K562 (cell line): ENCODE results near the gene L3MBTL1. TPM values are rescaled to one million over a fixed set of nuclear protein-coding genes. Genes with fewer than 3 reads are reported as not detected.

ENCODE experiments used
- ATAC-seq: fragments of 200-7000 bp; cut with Tn5 transposase; 3 replicates; pipeline ENCODE4 v1.9.1; 2020; ENCODE audit warnings: moderate library complexity
- BruUV-seq: library from RNA; stranded (reverse); fragments of 400-500 nt; replicated peaks from 2 replicates; lab custom pipeline; 2021; lab: Mats Ljungman, UMichigan
- CTCF ChIA-PET: fragments of 300-600 bp; formaldehyde crosslinking; extraction: SDS; loops from one replicate; lab custom pipeline; 2021; ENCODE audit warnings: low intra/inter-chr PET ratio; lab: Yijun Ruan, JAX
- POLR2A ChIA-PET: fragments of 300-600, 350-650 bp; sonication (Branson Sonifier 250); formaldehyde crosslinking; extraction: SDS; loops from one replicate; lab custom pipeline; 2021; ENCODE audit warnings: antibody characterized with exemption, inconsistent platforms; lab: Yijun Ruan, JAX
- DNase-seq, 4 experiments: peaks; one replicate each; pipeline versions ENCODE4 v3.0.0 to v3.0.0-alpha.2; 2011 to 2018; ENCODE audit warnings: low spot score in 3 of 4, mixed read lengths in 3 of 4; ENCODE audit errors: extremely low read depth in 1 of 4
- FAIRE-seq: peaks from 2 replicates; lab custom pipeline; 2011; peaks lifted over from hg19 to GRCh38; lab: Jason Lieb, UNC
- H2AFZ ChIP-seq: 2 replicates; pipeline ENCODE4 v1.6.0; 2011; ENCODE audit warnings: low read depth, low read length, control low read depth, inconsistent platforms
- H3K27ac ChIP-seq: fragments of 200-600 bp; 3 replicates; pipeline ENCODE4 v1.8.0; 2011; ENCODE audit warnings: low read depth, mild to moderate bottlenecking, control low read depth, inconsistent platforms, low read length, moderate library complexity, mixed read lengths; ENCODE audit errors: extremely low read depth
- H3K27me3 ChIP-seq, 2 experiments: fragments of 300-600 bp in 1 of 2; 2 replicates in 1 of 2; 3 replicates in 1 of 2; pipeline versions ENCODE4 v1.6.0 to v1.8.0; 2011; ENCODE audit warnings: inconsistent platforms in 2 of 2, low read length in 2 of 2, mild to moderate bottlenecking in 1 of 2, mixed read lengths in 1 of 2, moderate library complexity in 1 of 2; ENCODE audit not compliant: control insufficient read depth in 2 of 2, insufficient read depth in 2 of 2
- H3K36me3 ChIP-seq: fragments of 300-600 bp; 3 replicates; pipeline ENCODE4 v1.8.0; 2011; ENCODE audit warnings: mild to moderate bottlenecking, low read length, inconsistent platforms; ENCODE audit not compliant: control insufficient read depth, insufficient read depth
- H3K4me1 ChIP-seq, 2 experiments: fragments of 200-600 bp in 1 of 2; replicated peaks in 1 of 2; 2 replicates in 1 of 2; 3 replicates in 1 of 2; pipeline versions ENCODE4 v1.5.1 to v1.8.0; 2011; ENCODE audit warnings: inconsistent platforms in 2 of 2, low read length in 2 of 2, mild to moderate bottlenecking in 1 of 2, mixed read lengths in 1 of 2, moderate library complexity in 1 of 2; ENCODE audit not compliant: control insufficient read depth in 2 of 2, insufficient read depth in 2 of 2
- H3K4me2 ChIP-seq: 2 replicates; pipeline ENCODE4 v1.6.1; 2011; ENCODE audit warnings: low read length, control low read depth, inconsistent platforms, mixed read lengths; ENCODE audit not compliant: insufficient read depth
- H3K4me3 ChIP-seq: fragments of 200-600 bp; sonication (generic), shearing (Covaris generic); 2 replicates; pipeline ENCODE4 v1.5.1; 2016; ENCODE audit warnings: control low read depth, inconsistent platforms
- H3K79me2 ChIP-seq: fragments of 200-600 bp; 3 replicates; pipeline ENCODE4 v1.8.0; 2011; ENCODE audit warnings: low read length, inconsistent platforms; ENCODE audit not compliant: control insufficient read depth, insufficient read depth
- H3K9ac ChIP-seq, 2 experiments: 2 replicates each; pipeline versions ENCODE4 v1.6.0 to v1.6.1; 2011; ENCODE audit warnings: low read depth in 2 of 2, low read length in 2 of 2, control low read depth in 1 of 2, inconsistent platforms in 1 of 2, mild to moderate bottlenecking in 1 of 2, mixed read lengths in 1 of 2; ENCODE audit not compliant: insufficient read depth in 1 of 2
- H3K9me1 ChIP-seq: one replicate; pipeline ENCODE4 v1.6.0; 2011; ENCODE audit warnings: inconsistent platforms, mild to moderate bottlenecking, low read length, moderate library complexity; ENCODE audit not compliant: control insufficient read depth, insufficient read depth
- H3K9me3 ChIP-seq: replicated peaks from 2 replicates; pipeline ENCODE4 v1.5.1; 2011; ENCODE audit warnings: low read depth, low read length, inconsistent platforms; ENCODE audit not compliant: control insufficient read depth, insufficient read depth
- H4K20me1 ChIP-seq: replicated peaks from 2 replicates; pipeline ENCODE4 v1.6.1; 2011; ENCODE audit warnings: low read length, inconsistent platforms, mixed read lengths; ENCODE audit not compliant: control insufficient read depth, insufficient read depth
- AFF1 ChIP-seq, 2 experiments: fragments of 450-650 bp; IDR thresholded peaks; 2 replicates each; pipeline ENCODE4 v1.6.1; 2018; ENCODE audit warnings: mild to moderate bottlenecking in 2 of 2, low read depth in 1 of 2; ENCODE audit not compliant: partially characterized antibody in 2 of 2
- BCL6 ChIP-seq: fragments of 250-450 bp; sonication (Bioruptor Pico); IDR thresholded peaks from 2 replicates; pipeline ENCODE4 v1.4.0; 2020
- CBX8 ChIP-seq: fragments of 200-600 bp; sonication (generic); IDR thresholded peaks from 2 replicates; pipeline ENCODE4 v1.6.1; 2012; ENCODE audit warnings: borderline replicate concordance, mixed run types, low read depth, mild to moderate bottlenecking, moderate library complexity, mixed read lengths, low read length, control low read depth, inconsistent platforms; ENCODE audit not compliant: poor library complexity, severe bottlenecking; ENCODE audit errors: extremely low read depth
- DPF2 ChIP-seq: fragments of 450-650 bp; IDR thresholded peaks from 2 replicates; pipeline ENCODE4 v1.6.1; 2016
- HNRNPLL ChIP-seq: fragments of 200-400 bp; formaldehyde crosslinking; IDR thresholded peaks from 2 replicates; pipeline ENCODE4 v1.6.1; 2017; ENCODE audit warnings: low read length, low read depth, mild to moderate bottlenecking; ENCODE audit not compliant: poor library complexity, severe bottlenecking
- KLF16 ChIP-seq: IDR thresholded peaks from 2 replicates; pipeline ENCODE4 v1.6.1; 2016; ENCODE audit warnings: antibody characterized with exemption
- NRF1 ChIP-seq, 2 experiments: fragments of 450-650 bp; IDR thresholded peaks in 1 of 2; conservative IDR thresholded peaks in 1 of 2; 2 replicates each; pipeline ENCODE4 v1.6.1; 2014; ENCODE audit warnings: mild to moderate bottlenecking in 2 of 2
- PKNOX1 ChIP-seq: fragments of 450-650 bp; IDR thresholded peaks from 2 replicates; pipeline ENCODE4 v1.6.1; 2016
- TRIM28 ChIP-seq: fragments of 450-650 bp; IDR thresholded peaks from 2 replicates; pipeline ENCODE4 v1.6.1; 2017
- U2AF2 ChIP-seq: fragments of 200-400 bp; formaldehyde crosslinking; optimal IDR thresholded peaks from 2 replicates; pipeline ENCODE3; 2017; ENCODE audit warnings: low read depth, mild to moderate bottlenecking, low read length
- WGBS: fragments of 100-300 bp; shearing (Covaris generic); methylation state at CpG from one replicate; pipeline ENCODE4 v1.1.6; 2016; ENCODE audit warnings: low coverage, mixed read lengths; ENCODE audit not compliant: insufficient coverage; ENCODE audit errors: missing lambda C conversion rate; 5-methylcytosine and 5-hydroxymethylcytosine counted together
- in situ Hi-C: fragments of 300-500 bp; cut with MboI; formaldehyde crosslinking; loops from 4 replicates; pipeline ENCODE4 v1.15.0; 2018; ENCODE audit warnings: inconsistent platforms, mixed read lengths
- intact Hi-C: fragments of 100-400 bp; cut with micrococcal nuclease; formaldehyde crosslinking; loops from 2 replicates; pipeline ENCODE4 v1.14.2; 2022
- polyA plus RNA-seq, 8 experiments: library from polyadenylated mRNA; depleted of rRNA in 4 of 8; stranded (reverse) in 5 of 8; unstranded in 3 of 8; fragments of >200 nt; fragmentation: Nextera tagmentation in 2 of 8; fragmentation: Illumina TruSeq in 1 of 8; extraction: Ambion mirVana in 2 of 8; extraction: Trizol in 1 of 8; gene quantifications; 2 replicates each; pipeline versions ENCODE4 v1.2.1 to v1.2.3, GENCODE V29; 2011 to 2014; ENCODE audit warnings: inconsistent platforms in 1 of 8, missing spikeins in 1 of 8
- total RNA-seq, 7 experiments: library from RNA; depleted of rRNA in 6 of 7; stranded (reverse); fragments of >200 nt in 6 of 7; fragmentation: Illumina TruSeq in 2 of 7; extraction: Trizol in 2 of 7; gene quantifications; 2 replicates each; pipeline versions ENCODE4 v1.2.1 to v1.2.3, GENCODE V29; 2011 to 2021; ENCODE audit warnings: low replicate concordance in 1 of 7

L3MBTL1 gene
- total and polyA plus RNA-seq, 9 of the 15 experiments (the other 6 are each of a cell fraction or from before 2014, with no cell fraction given), result 0.77 to 10.0 (median 4.4) TPM

- H3K27me3 ChIP-seq, result no peaks in the 10 kb centered on the region
- no peaks in the 10 kb centered on the region; the same call in 1 of the 2 replicates for H4K20me1 ChIP-seq
- H2AFZ ChIP-seq, result no peak overlapping the region
- POLR2A ChIA-PET, result interaction anchor here (0.5 to 1.5 kb wide), 5 partner anchors 11 to 62 kb away, joined by 3 to 7 read pairs (median 3); partner anchors contain the start of gene IFT52
- intact Hi-C loops (no loop called here), in situ Hi-C loops (no loop called here)
- BruUV-seq, result no TSS peak
- peaks cover 0 to 4% of the 10 kb centered on the region in 2 experiments; a peak in 3 of 5 replicates for H3K4me1 ChIP-seq
- peaks cover 4% of the 10 kb centered on the region; the same call in 1 of the 3 replicates for H3K36me3 ChIP-seq
- ATAC-seq, result no peak
- no peaks in the 10 kb centered on the region for H3K9me1 ChIP-seq
- H3K4me2 ChIP-seq, result no peak overlapping the region
- TF ChIP-seq TRIM28 (no peak), PKNOX1 (peak; percentile 24; the same call in 1 of the 2 replicates), KLF16 (no peak)
- 56% methylated on average over 8 of the region's 8 CpGs for WGBS
- no peak for FAIRE-seq
- H3K9ac ChIP-seq, result no peak overlapping the region
- H3K9me3 ChIP-seq, result no peaks in the 10 kb centered on the region
- no peaks in the 10 kb centered on the region for H3K79me2 ChIP-seq
- DNase-seq, result no peak
- H3K27ac ChIP-seq, result no peak overlapping the region
- H3K4me3 ChIP-seq, result no peak overlapping the region
- CTCF ChIA-PET, result no interaction called here
These were observed 20.9 kb downstream of the L3MBTL1 start for GRCh38 chr20:43528258-43528875.

- H3K79me2 ChIP-seq, result no peaks in the 10 kb centered on the region
- FAIRE-seq (no peak), ATAC-seq (no peak), DNase-seq (no peak)
- H3K4me1 ChIP-seq, result peaks cover 0 to 4% of the 10 kb centered on the region in 2 experiments; a peak in 3 of 5 replicates
- no peaks in the 10 kb centered on the region for H3K27me3 ChIP-seq
- H2AFZ ChIP-seq, result no peak overlapping the region
- no peak overlapping the region for H3K4me2 ChIP-seq
- 48% methylated on average over 5 of the region's 5 CpGs for WGBS
- POLR2A ChIA-PET, result interaction anchor here (0.6 to 1.5 kb wide), 3 partner anchors 10 to 36 kb away, joined by 3 to 7 read pairs (median 3); no protein-coding TSS in a partner anchor
- no peak overlapping the region; the same call in 2 of the 3 replicates for H3K27ac ChIP-seq
- no peak overlapping the region for H3K9ac ChIP-seq
- CTCF ChIA-PET, result no interaction called here
- H3K9me1 ChIP-seq, result no peaks in the 10 kb centered on the region
- peaks cover 4% of the 10 kb centered on the region; the same call in 1 of the 3 replicates for H3K36me3 ChIP-seq
- no peaks in the 10 kb centered on the region for H3K9me3 ChIP-seq
- intact Hi-C loops (no loop called here), in situ Hi-C loops (no loop called here)
- BruUV-seq, result no TSS peak
- no peak overlapping the region for H3K4me3 ChIP-seq
- H4K20me1 ChIP-seq, result no peaks in the 10 kb centered on the region; the same call in 1 of the 2 replicates
- TF ChIP-seq DPF2, result no peak
- no peak for TF ChIP-seq HNRNPLL
- TF ChIP-seq BCL6, result no peak
- TF ChIP-seq AFF1 (IDR thresholded peaks at IDR 0.05; ENCODE audit: low read depth in 1 of 2, partially characterized antibody in 2 of 2), result no peak
- TF ChIP-seq CBX8, result no peak
- no peak for TF ChIP-seq U2AF2
- TF ChIP-seq NRF1 (conservative IDR thresholded peaks at IDR 0.05 in 1 of 2, IDR thresholded peaks at IDR 0.05 in 1 of 2), result no peak
These were observed 21.6 kb downstream of the L3MBTL1 start for GRCh38 chr20:43529051-43529450.
